Neutrophil (primary cell): ENCODE results near the gene FGF14.

Experiments used
- H3K27ac ChIP-seq: fragments of 200-600 bp; sonication (generic); 2 replicates; pipeline ENCODE4 v1.5.1; 2016; ENCODE audit warnings: mild to moderate bottlenecking, moderate library complexity
- H3K27me3 ChIP-seq: fragments of 200-600 bp; sonication (generic); 2 replicates; pipeline ENCODE4 v1.6.0; 2016; ENCODE audit warnings: mild to moderate bottlenecking
- H3K36me3 ChIP-seq: fragments of 200-600 bp; sonication (generic); 2 replicates; pipeline ENCODE4 v1.5.1; 2017
- H3K4me1 ChIP-seq, 2 experiments: fragments of 200-600 bp in 1 of 2; sonication (generic) in 1 of 2; 1 replicate in 1 of 2; 2 replicates in 1 of 2; pipeline versions ENCODE4 v1.5.1 to v1.6.1; 2013 to 2016; ENCODE audit warnings: low read depth in 1 of 2, low read length in 1 of 2, mild to moderate bottlenecking in 1 of 2, moderate library complexity in 1 of 2; ENCODE audit not compliant: control insufficient read depth in 1 of 2, insufficient read depth in 1 of 2
- H3K4me3 ChIP-seq, 2 experiments: fragments of 200-600 bp in 1 of 2; sonication (generic) in 1 of 2; 1 replicate in 1 of 2; 2 replicates in 1 of 2; pipeline ENCODE4 v1.5.1; 2013 to 2016; ENCODE audit warnings: low read depth in 1 of 2, low read length in 1 of 2, mild to moderate bottlenecking in 1 of 2, moderate library complexity in 1 of 2
- H3K9me3 ChIP-seq: fragments of 200-600 bp; sonication (generic); 2 replicates; pipeline ENCODE4 v1.5.1; 2016
- TF ChIP-seq, protein P1 (sequence below): fragments of 200-600 bp; sonication (generic); IDR thresholded peaks from 2 replicates; pipeline ENCODE4 v1.5.1; 2016; ENCODE audit warnings: antibody characterized with exemption

FGF14 gene

DNA sequence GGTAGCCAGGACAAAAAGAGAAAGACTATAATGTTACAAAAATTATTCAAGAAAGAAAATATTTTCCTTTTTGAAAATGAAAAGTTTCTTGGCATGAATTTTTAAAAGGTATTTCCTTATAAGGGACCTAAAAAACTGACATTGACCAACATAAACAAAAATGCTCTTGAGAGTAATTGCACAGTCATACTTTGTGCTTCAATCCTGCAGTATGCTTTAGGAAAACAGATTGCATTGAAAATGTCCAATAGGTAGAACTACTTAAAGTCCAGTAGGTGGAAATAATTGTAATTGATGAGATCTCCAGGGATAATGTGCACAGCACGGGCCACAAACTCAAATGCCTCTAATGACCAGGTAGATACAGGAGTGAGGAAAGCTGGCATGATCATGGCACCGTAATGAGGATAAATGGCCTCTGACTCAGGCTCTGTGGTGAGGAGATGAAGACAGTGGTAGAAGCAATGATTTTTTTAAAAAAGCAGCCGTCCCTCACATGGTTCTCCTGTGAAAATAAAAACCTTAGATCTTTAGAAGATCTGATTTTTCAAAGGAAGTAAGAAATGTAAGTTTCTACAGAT lies 671.3 kb downstream of the FGF14 start:
- TF ChIP-seq, protein P1, sequence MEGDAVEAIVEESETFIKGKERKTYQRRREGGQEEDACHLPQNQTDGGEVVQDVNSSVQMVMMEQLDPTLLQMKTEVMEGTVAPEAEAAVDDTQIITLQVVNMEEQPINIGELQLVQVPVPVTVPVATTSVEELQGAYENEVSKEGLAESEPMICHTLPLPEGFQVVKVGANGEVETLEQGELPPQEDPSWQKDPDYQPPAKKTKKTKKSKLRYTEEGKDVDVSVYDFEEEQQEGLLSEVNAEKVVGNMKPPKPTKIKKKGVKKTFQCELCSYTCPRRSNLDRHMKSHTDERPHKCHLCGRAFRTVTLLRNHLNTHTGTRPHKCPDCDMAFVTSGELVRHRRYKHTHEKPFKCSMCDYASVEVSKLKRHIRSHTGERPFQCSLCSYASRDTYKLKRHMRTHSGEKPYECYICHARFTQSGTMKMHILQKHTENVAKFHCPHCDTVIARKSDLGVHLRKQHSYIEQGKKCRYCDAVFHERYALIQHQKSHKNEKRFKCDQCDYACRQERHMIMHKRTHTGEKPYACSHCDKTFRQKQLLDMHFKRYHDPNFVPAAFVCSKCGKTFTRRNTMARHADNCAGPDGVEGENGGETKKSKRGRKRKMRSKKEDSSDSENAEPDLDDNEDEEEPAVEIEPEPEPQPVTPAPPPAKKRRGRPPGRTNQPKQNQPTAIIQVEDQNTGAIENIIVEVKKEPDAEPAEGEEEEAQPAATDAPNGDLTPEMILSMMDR, result no peak
- Histone ChIP-seq H3K4me3 (no peak overlapping the region), H3K4me1 (no peaks in the 10 kb centered on the region), H3K27me3 (no peaks in the 10 kb centered on the region), H3K9me3 (no peaks in the 10 kb centered on the region), H3K27ac (no peak overlapping the region), H3K36me3 (no peaks in the 10 kb centered on the region)

DNA sequence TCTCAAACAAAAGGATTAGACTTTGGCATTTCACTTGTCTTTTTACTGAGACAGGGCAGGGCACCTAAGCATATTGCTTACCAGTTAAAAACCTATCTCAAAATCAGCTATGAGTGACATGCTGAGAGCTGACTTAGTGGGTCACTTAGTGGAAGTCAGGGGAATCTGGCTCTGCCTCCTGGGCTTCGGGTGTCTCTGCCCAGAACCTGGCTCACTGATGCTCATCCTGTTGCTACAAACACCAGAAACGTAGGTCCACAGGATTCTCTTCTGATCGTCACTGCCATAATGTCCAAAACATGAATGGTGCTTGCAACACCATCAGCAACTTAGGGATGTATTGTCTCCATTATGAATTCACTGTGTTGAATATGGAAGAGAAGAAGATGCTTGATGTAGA lies 673.2 kb downstream of the FGF14 start:
- H3K9me3 ChIP-seq, result no peaks in the 10 kb centered on the region
- no peak overlapping the region for H3K4me3 ChIP-seq
- H3K36me3 ChIP-seq, result no peaks in the 10 kb centered on the region
- H3K4me1 ChIP-seq, result no peaks in the 10 kb centered on the region
- TF ChIP-seq, protein P1, result no peak
- no peaks in the 10 kb centered on the region for H3K27me3 ChIP-seq
- H3K27ac ChIP-seq, result no peak overlapping the region

DNA sequence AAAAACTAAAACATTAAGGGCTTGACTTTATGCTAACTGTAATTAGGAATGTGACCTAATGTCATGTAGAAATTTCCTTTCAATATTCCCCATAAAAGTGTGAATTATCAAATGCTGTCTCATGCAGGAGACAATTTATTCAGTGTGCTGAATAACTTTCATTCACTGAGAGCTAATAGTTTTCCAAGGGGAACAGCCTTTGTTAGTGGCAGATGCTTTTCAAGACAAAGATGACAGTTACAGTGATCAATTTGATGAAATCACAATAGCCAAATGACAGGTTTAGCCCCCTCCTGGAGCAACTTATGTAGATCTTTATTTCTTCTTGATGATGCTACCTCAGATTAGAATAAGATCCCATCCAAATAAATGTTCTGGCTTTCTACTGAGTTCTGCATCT lies 673.8 kb downstream of the FGF14 start:
- TF ChIP-seq, protein P1, result no peak
- Histone ChIP-seq H3K4me3 (no peak overlapping the region), H3K27me3 (no peaks in the 10 kb centered on the region), H3K4me1 (no peaks in the 10 kb centered on the region), H3K36me3 (no peaks in the 10 kb centered on the region), H3K27ac (no peak overlapping the region), H3K9me3 (no peaks in the 10 kb centered on the region)

DNA sequence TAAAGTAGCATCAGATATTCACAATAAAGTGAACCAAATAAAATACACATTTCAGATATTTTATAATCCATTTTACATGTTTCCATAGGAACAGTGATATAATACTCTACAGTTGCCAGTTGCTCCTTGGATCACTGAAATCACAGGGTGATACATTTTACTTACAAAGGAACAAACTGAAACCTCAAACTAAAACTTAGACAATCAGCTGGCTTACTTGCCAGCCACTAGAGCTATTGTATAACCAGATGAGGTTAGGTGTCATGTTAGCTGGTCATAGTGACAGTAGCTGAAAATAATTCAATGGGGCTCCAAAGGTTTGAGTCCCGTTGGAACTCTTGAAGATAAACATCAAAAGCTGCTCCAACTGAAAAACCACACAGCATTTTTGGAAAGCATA lies 674.7 kb downstream of the FGF14 start:
- H3K4me3 ChIP-seq, result no peak overlapping the region
- TF ChIP-seq, protein P1, result no peak
- H3K36me3 ChIP-seq, result no peaks in the 10 kb centered on the region
- H3K27ac ChIP-seq, result no peak overlapping the region
- H3K9me3 ChIP-seq, result no peaks in the 10 kb centered on the region
- no peaks in the 10 kb centered on the region for H3K4me1 ChIP-seq
- H3K27me3 ChIP-seq, result no peaks in the 10 kb centered on the region

DNA sequence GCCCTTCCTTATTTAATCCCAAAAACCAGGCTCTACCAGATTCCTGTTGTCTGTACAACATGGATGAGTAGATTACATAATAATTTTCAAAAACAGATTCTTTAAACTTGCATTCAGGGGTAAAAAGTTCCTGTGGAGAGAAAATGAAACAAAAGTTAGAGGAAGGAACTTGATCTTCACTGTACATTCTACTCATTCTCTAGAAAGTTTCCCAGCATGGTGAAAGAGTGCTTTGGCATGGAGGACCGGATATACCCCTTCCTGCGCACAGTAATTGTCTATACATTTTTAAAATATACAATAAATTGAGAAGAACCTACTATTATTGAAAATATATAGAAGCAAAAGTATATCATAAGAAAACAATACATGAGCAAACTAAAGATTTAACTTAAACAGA lies 675.2 kb downstream of the FGF14 start:
- H3K9me3 ChIP-seq, result no peaks in the 10 kb centered on the region
- H3K4me3 ChIP-seq, result no peak overlapping the region
- no peak overlapping the region for H3K27ac ChIP-seq
- H3K36me3 ChIP-seq, result no peaks in the 10 kb centered on the region
- no peaks in the 10 kb centered on the region for H3K4me1 ChIP-seq
- no peaks in the 10 kb centered on the region for H3K27me3 ChIP-seq
- TF ChIP-seq, protein P1, result no peak

DNA sequence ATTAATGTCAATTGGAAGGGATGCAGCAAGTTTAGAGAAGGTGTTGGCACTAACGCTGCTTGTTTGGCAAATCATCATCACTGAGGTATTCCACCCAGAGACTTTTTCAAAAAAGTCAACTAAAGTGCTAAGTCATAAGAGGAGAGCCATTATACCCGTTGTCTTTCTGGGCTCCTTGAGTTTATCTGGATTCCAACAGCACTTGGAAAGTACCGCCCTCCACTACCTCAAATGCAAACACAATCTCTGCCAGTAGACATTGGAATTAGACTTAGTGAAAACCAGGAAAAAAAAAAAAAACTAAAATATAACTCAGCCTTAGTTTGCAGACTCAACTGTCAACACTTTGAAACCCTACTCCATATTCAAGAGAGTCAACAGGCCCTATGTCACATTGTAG lies 683.4 kb downstream of the FGF14 start:
- H3K4me3 ChIP-seq, result no peak overlapping the region
- H3K27ac ChIP-seq, result no peak overlapping the region
- H3K4me1 ChIP-seq, result no peaks in the 10 kb centered on the region
- H3K36me3 ChIP-seq, result no peaks in the 10 kb centered on the region
- no peaks in the 10 kb centered on the region for H3K27me3 ChIP-seq
- H3K9me3 ChIP-seq, result no peaks in the 10 kb centered on the region
- TF ChIP-seq, protein P1, result no peak
